K562 (cell line): ENCODE measurements around the gene RALY.

Experiments used
- CTCF ChIP-seq, 3 experiments: IDR thresholded peaks in 2 of 3; conservative IDR thresholded peaks in 1 of 3; 2 replicates each; pipeline ENCODE4 v1.5.1; 2011 to 2012; ENCODE audit warnings: low read length in 3 of 3, mild to moderate bottlenecking in 3 of 3, control low read depth in 2 of 3, improper control_type of control experiment in 1 of 3, inconsistent platforms in 1 of 3, low read depth in 1 of 3, mixed read lengths in 1 of 3, moderate library complexity in 1 of 3; ENCODE audit not compliant: insufficient read depth in 2 of 3
- EGR1 ChIP-seq: fragments of 450-650 bp; conservative IDR thresholded peaks from 2 replicates; pipeline ENCODE4 v1.6.1; 2017; ENCODE audit warnings: mild to moderate bottlenecking
- FOXK2 ChIP-seq, 2 experiments: fragments of 450-650 bp; IDR thresholded peaks in 1 of 2; conservative IDR thresholded peaks in 1 of 2; 2 replicates each; pipeline ENCODE4 v1.6.1; 2016; ENCODE audit warnings: low read depth in 2 of 2, mild to moderate bottlenecking in 1 of 2
- JUND ChIP-seq, 2 experiments: IDR thresholded peaks; 2 replicates in 1 of 2; 3 replicates in 1 of 2; pipeline ENCODE4 v1.6.1; 2011; ENCODE audit warnings: borderline replicate concordance in 2 of 2, low read depth in 2 of 2, low read length in 2 of 2, improper control_type of control experiment in 1 of 2, missing biosample characterization in 1 of 2, missing genetic modification characterization in 1 of 2, missing genetic modification reagents in 1 of 2
- LEF1 ChIP-seq: fragments of 450-650 bp; IDR thresholded peaks from 2 replicates; pipeline ENCODE4 v1.6.1; 2016; ENCODE audit warnings: mild to moderate bottlenecking
- MEF2A ChIP-seq: IDR thresholded peaks from 2 replicates; pipeline ENCODE4 v1.6.1; 2011; ENCODE audit warnings: low read depth, mild to moderate bottlenecking, low read length, moderate library complexity; ENCODE audit not compliant: control insufficient read depth
- POLR2A ChIP-seq: fragments of 450-650 bp; conservative IDR thresholded peaks from 2 replicates; pipeline ENCODE4 v1.6.1; 2016
- POLR2AphosphoS5 ChIP-seq: IDR thresholded peaks from 2 replicates; pipeline ENCODE4 v1.6.1; 2011; ENCODE audit warnings: mild to moderate bottlenecking, low read depth, low read length, moderate library complexity; ENCODE audit not compliant: control insufficient read depth, insufficient read depth
- SP1 ChIP-seq: sonication (generic); formaldehyde crosslinking; IDR thresholded peaks from 2 replicates; pipeline ENCODE4 v1.8.1; 2022; ENCODE audit warnings: mild to moderate bottlenecking, missing genetic modification reagents
- TAF1 ChIP-seq: IDR thresholded peaks from 2 replicates; pipeline ENCODE4 v1.6.1; 2011; ENCODE audit warnings: mild to moderate bottlenecking, low read length, moderate library complexity; ENCODE audit not compliant: insufficient read depth, control insufficient read depth, severe bottlenecking; ENCODE audit errors: extremely low read depth
- VEZF1 ChIP-seq: fragments of 200-800 bp; sonication (Bioruptor generic); IDR thresholded peaks from 2 replicates; pipeline ENCODE4 v1.6.1; 2017; ENCODE audit warnings: missing genetic modification characterization, missing compliant biosample characterization

- TF ChIP-seq MEF2A (no peak), VEZF1 (CRISPR knock-in tag) (no peak), LEF1 (no peak), CTCF (IDR thresholded peaks at IDR 0.05 in 2 of 3, conservative IDR thresholded peaks at IDR 0.05 in 1 of 3; ENCODE audit: insufficient read depth in 2 of 3, low read depth in 1 of 3, low read length in 3 of 3) (no peak), JUND (IDR thresholded peaks at IDR 0.05; ENCODE audit: borderline replicate concordance, low read depth, low read length) (no peak), JUND (tag; IDR thresholded peaks at IDR 0.05; ENCODE audit: borderline replicate concordance, low read depth, low read length) (no peak), FOXK2 (conservative IDR thresholded peaks at IDR 0.05 in 1 of 2, IDR thresholded peaks at IDR 0.05 in 1 of 2; ENCODE audit: low read depth in 2 of 2) (no peak), SP1 (CRISPR knock-in tag) (no peak), POLR2AphosphoS5 (no peak), POLR2A (no peak), TAF1 (no peak), EGR1 (no peak)
Observed at GRCh38 chr20:34070079-34070439, 76.3 kb downstream of the RALY start.
